ENCODE results near the gene ZFP1. TPM values are rescaled to one million over a fixed set of nuclear protein-coding genes. Genes with fewer than 3 reads are reported as not detected.

ZFP1 gene
- total and polyA plus RNA-seq, 2 experiments from 2014 or later: 4.8 to 12.5 TPM

GRCh38 chr16:75138636-75139035 lies 9.7 kb upstream of the ZFP1 start (continued):
- TF ChIP-seq ZNF462 (CRISPR knock-in tag; IDR thresholded peaks at IDR 0.05) (no peak), POLR2AphosphoS5 (IDR thresholded peaks at IDR 0.05; ENCODE audit: low read depth) (no peak), ETS1 (IDR thresholded peaks at IDR 0.05) (no peak), EZH2phosphoT487 (IDR thresholded peaks at IDR 0.05; ENCODE audit: unreplicated experiment) (no peak), EZH2 (IDR thresholded peaks at IDR 0.05; ENCODE audit: low read depth, unreplicated experiment) (no peak), ZNF114 (CRISPR knock-in tag; IDR thresholded peaks at IDR 0.05) (no peak)

GRCh38 chr16:75139498-75139897 lies 8.8 kb upstream of the ZFP1 start:
- H3K4me3 Mint-ChIP-seq: no peak overlapping the region
- H3K4me1 Mint-ChIP-seq: peaks cover 10% of the 10 kb centered on the region
- no peak for TF ChIP-seq STAT1 (IDR thresholded peaks at IDR 0.05; ENCODE audit: unreplicated experiment)
- TF ChIP-seq EZH2phosphoT487 (IDR thresholded peaks at IDR 0.05; ENCODE audit: unreplicated experiment): no peak
- no peak for TF ChIP-seq CREB1 (CRISPR knock-in tag; IDR thresholded peaks at IDR 0.05; ENCODE audit: low read depth)
- TF ChIP-seq REST (IDR thresholded peaks at IDR 0.05; ENCODE audit: unreplicated experiment): no peak
- TF ChIP-seq CTCF (conservative IDR thresholded peaks at IDR 0.05; ENCODE audit: low read depth in 2 of 2): no peak
- no peak for TF ChIP-seq ZNF331 (CRISPR knock-in tag; IDR thresholded peaks at IDR 0.05; ENCODE audit: low read depth)
- TF ChIP-seq ZNF114 (CRISPR knock-in tag; IDR thresholded peaks at IDR 0.05): no peak
- TF ChIP-seq ETS1 (IDR thresholded peaks at IDR 0.05): no peak

More at GRCh38 chr16:75139498-75139897, 8.8 kb upstream of the ZFP1 start:
- Mint-ChIP-seq H3K36me3 (ENCODE audit: low read depth) (no peaks in the 10 kb centered on the region), H3K27ac (no peak overlapping the region), H3K27me3 (ENCODE audit: insufficient read depth, low read depth, poor library complexity) (no peaks in the 10 kb centered on the region), H3K9me3 (peaks cover 2% of the 10 kb centered on the region; the same call in 1 of the 3 replicates)
- DNase-seq (ENCODE audit: low spot score) (no peak), ATAC-seq (no peak)
- Histone ChIP-seq H3K9me2 (ENCODE audit: insufficient read depth) (no peaks in the 10 kb centered on the region), H3F3A (replicated peaks; ENCODE audit: low read depth) (0 out of 2 replicates have a peak, but pooled peaks cover 3% of the 10 kb centered on the region), H3K4me3 (no peak overlapping the region), H3K27me3 (ENCODE audit: insufficient read depth) (no peaks in the 10 kb centered on the region), H4K20me1 (replicated peaks; ENCODE audit: insufficient read depth) (no peaks in the 10 kb centered on the region), H3K36me3 (ENCODE audit: insufficient read depth) (no peaks in the 10 kb centered on the region), H3K79me2 (replicated peaks; ENCODE audit: insufficient read depth) (no peaks in the 10 kb centered on the region), H3K4me1 (ENCODE audit: insufficient read depth) (peaks cover 3% of the 10 kb centered on the region), H3K4me2 (no peak overlapping the region), H3K27ac (ENCODE audit: low read depth) (no peak overlapping the region), H2AFZ (no peak overlapping the region)
